Thyroid gland (tissue), 4 donors: ENCODE results near the gene TAF11L5.

ENCODE experiments used
- CTCF ChIP-seq, 6 experiments: fragments of 200-600 bp in 3 of 6; fragments of 450-650 bp in 3 of 6; sonication (generic) in 3 of 6; IDR thresholded peaks; one replicate each; pipeline ENCODE4 v1.5.1; 2016 to 2019; ENCODE audit warnings: antibody characterized with exemption in 6 of 6, mild to moderate bottlenecking in 2 of 6, inconsistent platforms in 1 of 6, moderate library complexity in 1 of 6
- POLR2A ChIP-seq, 2 donors: fragments of 450-650 bp; IDR thresholded peaks; one replicate each; pipeline ENCODE4 v1.6.1; 2017; ENCODE audit warnings: antibody characterized with exemption in 2 of 2, mild to moderate bottlenecking in 2 of 2, moderate library complexity in 1 of 2

DNA sequence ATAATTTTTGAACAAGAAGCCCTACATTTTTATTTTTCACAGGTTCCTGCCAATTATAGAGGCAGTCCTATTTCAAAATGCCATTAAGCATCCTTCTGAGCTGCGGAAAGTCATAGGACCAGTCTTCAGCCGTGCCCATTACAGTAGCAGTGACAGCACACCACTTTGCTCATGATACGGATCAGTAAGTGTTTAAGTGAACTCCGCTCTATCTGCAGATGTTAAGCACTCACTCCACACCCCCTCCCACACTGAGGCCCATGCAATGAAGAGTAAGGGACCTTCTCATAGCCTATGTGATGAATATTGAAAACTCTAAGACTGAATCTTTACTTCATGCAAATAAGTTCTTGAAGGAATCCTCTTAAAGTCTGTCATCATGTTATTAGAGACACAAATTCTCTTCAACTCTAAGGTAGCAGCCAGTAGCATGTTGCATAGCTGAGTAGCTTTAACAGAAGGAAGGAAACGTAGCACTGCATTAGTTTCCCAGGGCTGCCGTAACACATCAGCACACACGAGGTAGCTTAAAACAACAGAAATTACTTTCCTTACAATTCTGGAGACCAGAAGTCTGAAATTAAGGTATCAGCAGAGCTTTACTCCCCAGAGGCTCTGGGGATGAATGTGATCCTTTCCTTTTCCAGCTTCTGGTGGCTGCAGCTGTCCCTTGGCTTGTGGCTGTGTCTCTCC lies 47.3 kb upstream of the TAF11L5 start:
- no peak for TF ChIP-seq CTCF (IDR thresholded peaks at IDR 0.05)
- no peak for TF ChIP-seq POLR2A (IDR thresholded peaks at IDR 0.05)
